K562 (cell line): ENCODE measurements around the gene LMCD1. TPM values are rescaled to one million over a fixed set of nuclear protein-coding genes. Genes with fewer than 3 reads are reported as not detected.

ENCODE experiments used
- ARID4B ChIP-seq: sonication (generic); formaldehyde crosslinking; IDR thresholded peaks from 2 replicates; pipeline ENCODE4 v1.8.0; 2022; ENCODE audit warnings: mild to moderate bottlenecking, missing genetic modification reagents
- CXXC5 ChIP-seq: fragments of 250-450 bp; sonication (Bioruptor Pico); IDR thresholded peaks from 2 replicates; pipeline ENCODE4 v1.8.0; 2022; ENCODE audit warnings: inconsistent platforms, mild to moderate bottlenecking, moderate library complexity
- JUND ChIP-seq, 2 experiments: IDR thresholded peaks; 2 replicates in 1 of 2; 3 replicates in 1 of 2; pipeline ENCODE4 v1.6.1; 2011; ENCODE audit warnings: borderline replicate concordance in 2 of 2, low read depth in 2 of 2, low read length in 2 of 2, improper control_type of control experiment in 1 of 2, missing biosample characterization in 1 of 2, missing genetic modification characterization in 1 of 2, missing genetic modification reagents in 1 of 2
- KDM2B ChIP-seq: fragments of 250-450 bp; sonication (Bioruptor Pico); IDR thresholded peaks from 2 replicates; pipeline ENCODE4 v1.8.0; 2021; ENCODE audit warnings: mild to moderate bottlenecking, moderate library complexity
- L3MBTL2 ChIP-seq: fragments of 450-650 bp; IDR thresholded peaks from 2 replicates; pipeline ENCODE4 v1.6.1; 2016; ENCODE audit warnings: mild to moderate bottlenecking, moderate library complexity
- MBD1 ChIP-seq: fragments of 250-450 bp; sonication (Bioruptor Pico); IDR thresholded peaks from 2 replicates; pipeline ENCODE4 v1.8.0; 2022; ENCODE audit warnings: inconsistent platforms
- NR4A1 ChIP-seq, 2 experiments: fragments of 250-450 bp in 1 of 2; fragments of 450-650 bp in 1 of 2; sonication (Bioruptor Pico) in 1 of 2; IDR thresholded peaks; 2 replicates each; pipeline versions ENCODE4 v1.4.0 to v1.6.1; 2016 to 2020; ENCODE audit warnings: mild to moderate bottlenecking in 2 of 2, missing compliant biosample characterization in 1 of 2, missing genetic modification characterization in 1 of 2, moderate library complexity in 1 of 2
- POLR2B ChIP-seq: fragments of 450-650 bp; IDR thresholded peaks from 2 replicates; pipeline ENCODE4 v1.6.1; 2018; ENCODE audit warnings: low read depth; ENCODE audit not compliant: partially characterized antibody
- POLR2G ChIP-seq: fragments of 200-400 bp; formaldehyde crosslinking; IDR thresholded peaks from 2 replicates; pipeline ENCODE4 v1.6.1; 2017; ENCODE audit warnings: low read depth, mild to moderate bottlenecking, antibody characterized with exemption, low read length, moderate library complexity
- SAFB ChIP-seq: fragments of 200-400 bp; formaldehyde crosslinking; IDR thresholded peaks from 2 replicates; pipeline ENCODE4 v1.6.1; 2017; ENCODE audit warnings: low read depth, low read length, borderline replicate concordance
- TFAP4 ChIP-seq: sonication (generic); formaldehyde crosslinking; IDR thresholded peaks from 2 replicates; pipeline ENCODE4 v1.8.0; 2022; ENCODE audit warnings: missing genetic modification reagents, mild to moderate bottlenecking, moderate library complexity, borderline replicate concordance
- ZBTB8A ChIP-seq: fragments of 450-650 bp; IDR thresholded peaks from 2 replicates; pipeline ENCODE4 v1.6.1; 2018; ENCODE audit warnings: mild to moderate bottlenecking, moderate library complexity; ENCODE audit not compliant: partially characterized antibody
- ZNF644 ChIP-seq: fragments of 200-800 bp; sonication (Bioruptor generic); IDR thresholded peaks from 2 replicates; pipeline ENCODE4 v1.6.1; 2016; ENCODE audit warnings: low read depth, missing genetic modification characterization, missing compliant biosample characterization
- ZZZ3 ChIP-seq: fragments of 450-650 bp; IDR thresholded peaks from 2 replicates; pipeline ENCODE4 v1.6.1; 2016; ENCODE audit warnings: antibody characterized with exemption, mild to moderate bottlenecking, moderate library complexity
- polyA plus RNA-seq, 8 experiments: library from polyadenylated mRNA; depleted of rRNA in 4 of 8; stranded (reverse) in 5 of 8; unstranded in 3 of 8; fragments of >200 nt; fragmentation: Nextera tagmentation in 2 of 8; fragmentation: Illumina TruSeq in 1 of 8; extraction: Ambion mirVana in 2 of 8; extraction: Trizol in 1 of 8; gene quantifications; 2 replicates each; pipeline versions ENCODE4 v1.2.1 to v1.2.3, GENCODE V29; 2011 to 2014; ENCODE audit warnings: inconsistent platforms in 1 of 8, missing spikeins in 1 of 8
- total RNA-seq, 7 experiments: library from RNA; depleted of rRNA in 6 of 7; stranded (reverse); fragments of >200 nt in 6 of 7; fragmentation: Illumina TruSeq in 2 of 7; extraction: Trizol in 2 of 7; gene quantifications; 2 replicates each; pipeline versions ENCODE4 v1.2.1 to v1.2.3, GENCODE V29; 2011 to 2021; ENCODE audit warnings: low replicate concordance in 1 of 7
- TF ChIP-seq, protein P1 (sequence below): IDR thresholded peaks from 2 replicates; pipeline ENCODE4 v1.6.1; 2016; ENCODE audit warnings: missing genetic modification characterization, missing compliant biosample characterization

Gene LMCD1
- total and polyA plus RNA-seq, 9 of the 15 experiments (the other 6 are each of a cell fraction or from before 2014, with no cell fraction given) = 0.60 TPM; not detected in 8

- TF ChIP-seq TFAP4 (CRISPR knock-in tag) = peak; percentile 61; the same call in 1 of the 2 replicates
- TF ChIP-seq ZNF644 = no peak
- TF ChIP-seq SAFB = no peak
- TF ChIP-seq, protein P1, sequence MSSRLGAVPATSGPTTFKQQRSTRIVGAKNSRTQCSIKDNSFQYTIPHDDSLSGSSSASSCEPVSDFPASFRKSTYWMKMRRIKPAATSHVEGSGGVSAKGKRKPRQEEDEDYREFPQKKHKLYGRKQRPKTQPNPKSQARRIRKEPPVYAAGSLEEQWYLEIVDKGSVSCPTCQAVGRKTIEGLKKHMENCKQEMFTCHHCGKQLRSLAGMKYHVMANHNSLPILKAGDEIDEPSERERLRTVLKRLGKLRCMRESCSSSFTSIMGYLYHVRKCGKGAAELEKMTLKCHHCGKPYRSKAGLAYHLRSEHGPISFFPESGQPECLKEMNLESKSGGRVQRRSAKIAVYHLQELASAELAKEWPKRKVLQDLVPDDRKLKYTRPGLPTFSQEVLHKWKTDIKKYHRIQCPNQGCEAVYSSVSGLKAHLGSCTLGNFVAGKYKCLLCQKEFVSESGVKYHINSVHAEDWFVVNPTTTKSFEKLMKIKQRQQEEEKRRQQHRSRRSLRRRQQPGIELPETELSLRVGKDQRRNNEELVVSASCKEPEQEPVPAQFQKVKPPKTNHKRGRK = no peak
- 0 out of 2 replicates have a peak, but pooled peaks have one; percentile 11 for TF ChIP-seq POLR2G
- TF ChIP-seq CXXC5 (CRISPR knock-in tag) = peak; percentile 83
- TF ChIP-seq L3MBTL2 = peak; percentile 98
- no peak for TF ChIP-seq KDM2B (CRISPR knock-in tag)
- TF ChIP-seq NR4A1 (CRISPR knock-in tag; IDR thresholded peaks at IDR 0.05) = no peak
- no peak for TF ChIP-seq NR4A1 (tag; IDR thresholded peaks at IDR 0.05)
- no peak for TF ChIP-seq ARID4B (CRISPR knock-in tag)
- TF ChIP-seq MBD1 = 0 out of 2 replicates have a peak, but pooled peaks have one; percentile 65
- TF ChIP-seq POLR2B = no peak
- TF ChIP-seq ZZZ3 = no peak
- TF ChIP-seq JUND (IDR thresholded peaks at IDR 0.05; ENCODE audit: borderline replicate concordance, low read depth, low read length) = no peak; the same call in 1 of the 2 replicates
- TF ChIP-seq JUND (tag; IDR thresholded peaks at IDR 0.05; ENCODE audit: borderline replicate concordance, low read depth, low read length) = peak; percentile 20; the same call in 1 of the 3 replicates
- TF ChIP-seq ZBTB8A = no peak
Observed at GRCh38 chr3:8501371-8502131, at the start of gene LMCD1 (continued).
